SKM-1 treated with dmso at 0.1 percent for 144 hours (cell line): ENCODE data around the gene KIF13A.
"Not testable (repeated sequence)": the region's sequence is repeated elsewhere in the genome, so short reads cannot be mapped to it uniquely, and the experiment has no call there.

ENCODE experiments used
- DNase-seq: peaks from one replicate; lab custom pipeline; 2025; ENCODE audit not compliant: unreplicated experiment; lab: John Stamatoyannopoulos, UW

The KIF13A gene

GRCh38 chr6:17851720-17852161, 135.7 kb downstream of the KIF13A start:
- DNase-seq: no peak

GRCh38 chr6:17851001-17851719, 136.3 kb downstream of the KIF13A start:
- DNase-seq: no peak

DNA sequence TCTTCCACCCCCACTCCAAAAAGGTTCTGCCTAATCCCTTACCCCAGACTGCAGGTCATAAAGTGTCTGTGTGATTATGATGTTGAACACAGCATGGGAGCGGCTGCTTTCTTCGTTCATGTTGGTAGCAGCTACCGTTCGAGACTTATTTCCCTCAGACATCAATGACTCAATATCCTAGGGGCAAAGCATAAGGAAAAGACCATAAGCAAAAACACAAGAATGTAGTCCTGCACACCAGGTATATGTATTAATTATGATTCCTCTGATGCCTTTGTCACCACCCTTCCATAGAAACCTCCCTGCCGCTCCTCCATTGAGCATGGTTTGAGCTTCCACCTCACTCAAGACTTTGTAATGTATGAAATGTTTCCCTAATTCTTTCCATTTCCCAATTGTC, 137.2 kb downstream of the KIF13A start:
- no peak for DNase-seq

DNA sequence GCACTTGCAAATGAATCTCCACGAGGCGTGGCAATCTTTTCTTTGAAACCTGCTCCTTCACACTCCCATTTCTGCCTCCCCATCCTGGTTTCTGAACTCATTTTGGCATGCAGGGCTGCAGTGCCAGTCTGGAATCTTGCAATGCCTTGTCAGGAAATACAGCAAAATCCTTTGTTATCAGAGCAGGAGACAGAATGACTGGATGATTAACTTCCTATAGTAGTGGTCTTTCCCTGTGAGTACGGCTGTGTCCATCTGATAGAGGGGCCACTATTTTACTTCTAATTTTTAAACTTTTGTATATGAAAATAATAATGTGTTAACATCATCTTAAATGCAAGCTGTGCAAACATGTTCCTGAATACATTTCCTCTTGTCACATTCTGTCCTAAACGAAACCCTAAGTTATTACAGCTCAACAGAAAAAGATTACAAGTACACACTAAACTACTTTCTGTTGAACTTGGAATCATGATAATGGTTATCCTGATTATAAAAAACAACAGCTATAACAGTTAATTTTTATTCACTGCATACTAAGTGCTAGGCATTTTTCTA, 140.2 kb downstream of the KIF13A start:
- DNase-seq: no peak

DNA sequence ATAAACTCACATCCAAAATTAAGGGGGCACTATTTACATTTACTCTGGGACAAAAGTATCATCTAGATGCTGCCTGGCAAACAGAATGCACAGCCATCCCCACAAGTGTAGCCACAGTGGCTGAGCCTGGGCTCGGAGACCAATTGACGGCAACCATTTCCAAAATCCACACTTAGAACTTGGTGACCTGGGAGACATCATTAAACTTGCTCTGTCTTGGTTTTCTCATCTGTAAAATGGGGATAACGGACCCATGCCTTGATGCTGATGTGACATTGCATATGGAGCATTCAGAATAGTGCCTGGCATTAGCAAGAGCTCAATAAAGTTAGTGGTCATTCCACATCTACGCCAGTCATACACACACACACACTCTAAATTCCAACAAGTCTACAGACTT, 140.7 kb downstream of the KIF13A start:
- no peak for DNase-seq

DNA sequence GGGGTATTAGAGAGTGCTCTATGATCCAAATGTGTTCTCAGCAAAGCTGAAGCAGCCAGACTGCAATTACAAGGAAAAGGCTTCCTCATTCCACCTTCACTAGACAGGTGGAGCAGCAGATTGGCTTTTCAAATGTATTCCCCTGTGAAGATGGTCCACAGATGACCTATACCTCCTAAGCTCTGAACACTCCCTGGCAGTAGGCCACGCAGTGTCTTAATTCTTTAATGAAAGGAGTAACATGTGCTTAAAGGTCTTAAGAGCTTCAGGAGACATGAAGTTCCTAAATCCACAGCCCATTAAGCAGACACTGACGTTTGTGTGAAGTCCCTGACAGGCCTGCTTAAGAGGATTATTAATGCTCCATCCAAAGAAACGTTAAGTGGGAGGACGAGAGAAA, 141.8 kb downstream of the KIF13A start:
- no peak for DNase-seq

- DNase-seq: not testable (repeated sequence)
Measured at GRCh38 chr6:17844967-17845366, 142.5 kb downstream of the KIF13A start.

GRCh38 chr6:17842934-17843821, 144.3 kb downstream of the KIF13A start:
- DNase-seq: no peak

- DNase-seq: no peak
Measured at GRCh38 chr6:17842014-17842776, 145.2 kb downstream of the KIF13A start.

GRCh38 chr6:17839513-17840223, 147.8 kb downstream of the KIF13A start:
- no peak for DNase-seq

- DNase-seq: no peak
Measured at GRCh38 chr6:17836293-17836692, 151.1 kb downstream of the KIF13A start.

DNA sequence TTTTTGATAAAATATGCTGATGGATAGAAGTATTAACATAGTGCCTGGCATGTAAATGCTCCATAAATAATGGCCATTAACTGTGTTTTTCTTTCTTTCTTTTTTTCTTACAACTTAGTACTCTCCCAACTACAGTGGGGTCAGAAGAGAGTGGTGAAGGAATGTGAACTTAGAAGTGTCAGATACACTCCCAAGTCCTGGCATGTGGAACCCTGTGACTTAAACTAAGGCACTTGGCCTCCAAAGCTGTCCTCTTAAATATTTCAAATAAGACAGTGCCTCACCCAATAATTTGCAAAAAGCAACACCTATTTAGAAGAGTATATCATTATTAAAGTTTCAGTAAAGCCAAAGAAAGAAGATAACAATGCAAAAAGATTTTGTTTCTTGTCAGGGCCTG, 151.7 kb downstream of the KIF13A start:
- no peak for DNase-seq

- DNase-seq: no peak
Measured at GRCh38 chr6:17831135-17831534, 156.3 kb downstream of the KIF13A start.

- DNase-seq: no peak
Measured at GRCh38 chr6:17829905-17830304, 157.5 kb downstream of the KIF13A start.

DNA sequence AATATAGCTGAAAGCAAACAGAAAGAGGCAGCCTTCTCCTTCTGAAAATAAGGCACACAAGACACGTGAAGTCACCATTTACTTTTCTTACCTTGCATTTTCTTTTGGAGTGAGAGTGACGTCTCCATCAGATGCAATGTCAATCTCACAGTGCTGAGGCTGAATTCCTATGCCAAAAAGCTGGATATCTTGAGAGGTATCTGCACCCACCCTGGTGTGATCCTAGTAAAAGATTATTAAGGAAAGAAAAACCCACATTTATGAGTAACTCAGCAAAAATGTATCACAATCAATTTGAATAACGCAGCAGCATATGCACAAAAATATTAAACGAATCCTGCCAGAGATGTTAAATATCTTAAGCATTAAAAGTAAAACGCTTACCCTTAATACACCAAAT, 159.3 kb downstream of the KIF13A start:
- no peak for DNase-seq

- no peak for DNase-seq
Measured at GRCh38 chr6:17826301-17826700, 161.1 kb downstream of the KIF13A start.

DNA sequence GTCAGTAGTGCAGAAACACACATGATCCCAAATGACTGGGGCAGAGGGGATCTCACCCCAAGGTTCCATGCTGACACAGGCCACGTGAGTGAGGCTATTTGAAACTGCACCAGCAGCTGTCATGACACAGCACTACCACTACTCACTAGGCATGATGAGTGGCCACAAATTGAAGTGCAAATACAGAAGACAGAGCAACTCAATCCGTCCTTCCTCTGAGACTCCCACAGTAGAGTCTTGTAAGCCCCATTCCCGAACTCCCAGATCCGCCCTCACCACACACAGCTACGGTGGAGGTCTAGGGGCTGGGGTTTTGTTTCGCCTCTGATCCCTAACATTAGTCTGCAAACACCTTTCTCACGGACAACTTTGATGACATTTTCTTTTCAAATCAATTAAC, 167.4 kb downstream of the KIF13A start:
- no peak for DNase-seq

DNA sequence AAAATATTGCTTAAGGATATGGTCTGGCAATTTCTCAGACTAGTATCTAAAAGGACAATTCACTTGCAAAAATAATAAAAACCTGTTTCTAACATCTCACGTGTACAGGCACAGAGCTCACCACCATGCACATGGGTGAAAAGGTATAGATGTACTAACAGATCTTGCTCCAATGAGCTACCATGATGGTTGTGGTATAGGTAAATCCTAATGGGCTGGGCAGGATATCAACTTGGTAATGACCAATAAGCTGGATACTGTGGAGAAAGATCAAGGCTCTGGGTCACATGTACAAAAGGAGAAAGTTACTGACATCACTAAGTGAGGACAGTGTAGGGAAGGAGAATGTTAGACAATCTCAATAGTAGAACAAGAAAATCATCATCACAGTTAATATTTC, 169.7 kb downstream of the KIF13A start:
- no peak for DNase-seq

DNA sequence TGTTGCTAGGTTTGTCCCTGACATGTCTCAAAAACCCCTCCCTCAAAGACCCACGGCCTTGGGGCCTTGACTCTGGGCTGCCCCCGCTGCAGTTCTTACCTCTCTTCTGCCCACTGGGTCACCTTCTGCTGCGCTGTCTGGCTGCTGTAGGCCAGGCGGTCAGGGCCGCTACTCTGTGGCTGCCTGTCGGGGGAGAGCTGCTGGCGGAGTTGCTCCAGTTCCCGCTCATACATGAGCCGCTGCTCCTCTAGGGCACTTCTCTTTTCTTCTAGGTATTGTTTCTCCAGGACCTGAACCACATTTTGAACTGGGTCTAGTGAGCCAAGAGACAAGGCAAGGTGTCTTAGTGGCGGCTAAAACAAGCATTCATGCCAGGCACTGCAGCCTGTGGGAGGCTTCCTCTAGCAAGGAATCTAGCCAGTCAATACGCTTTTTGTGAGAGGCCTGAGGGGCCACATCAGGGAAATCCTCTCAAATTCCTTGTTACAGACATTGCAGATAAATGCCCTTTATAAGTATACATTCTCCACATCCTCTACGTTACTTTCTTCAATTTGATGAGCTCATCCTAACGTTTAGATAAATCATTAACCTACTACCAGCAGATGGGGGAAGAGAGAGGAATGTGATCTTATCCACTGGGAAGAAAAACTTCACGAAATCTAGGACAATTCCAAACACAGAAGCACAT, 170.4 kb downstream of the KIF13A start:
- no peak for DNase-seq

DNA sequence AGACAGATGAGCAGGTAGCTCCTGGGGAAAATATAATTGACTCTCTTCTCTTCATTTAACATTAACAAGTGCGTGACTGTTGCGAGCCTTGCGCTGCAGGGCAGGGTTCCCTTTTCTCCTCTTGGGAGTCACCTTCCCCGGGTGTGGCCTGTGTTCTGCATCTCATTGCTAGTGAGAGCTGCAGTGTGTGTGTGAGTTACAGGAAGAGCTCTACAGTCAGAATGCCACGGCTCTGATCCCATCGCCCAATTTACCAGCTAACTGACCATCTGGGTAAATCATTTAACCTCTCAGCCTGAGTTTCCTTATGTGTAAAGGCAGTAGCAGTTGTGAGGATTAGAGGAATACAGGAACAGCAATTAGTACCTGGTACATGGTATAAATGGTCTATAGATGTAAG, 173.9 kb downstream of the KIF13A start:
- DNase-seq: no peak
